Dermis microvascular lymphatic vessel endothelial cell (primary cell): ENCODE measurements around the gene JAK3. TPM values are rescaled to one million over a fixed set of nuclear protein-coding genes. Genes with fewer than 3 reads are reported as not detected.
"Not testable (repeated sequence)": the region's sequence is repeated elsewhere in the genome, so short reads cannot be mapped to it uniquely, and the experiment has no call there.

ENCODE experiments used
- DNase-seq, 2 donors: peaks; one replicate each; pipeline versions ENCODE4 v3.0.0 to v3.0.0-alpha.2; 2010; ENCODE audit warnings: low read depth in 2 of 2
- total RNA-seq: library from RNA; depleted of rRNA; stranded (reverse); fragments of >200 nt; gene quantifications from 2 replicates; pipeline ENCODE4 v1.2.1, GENCODE V29; 2014

The JAK3 gene
- 1.7 and 2.4 TPM in 2 replicates for total RNA-seq

GRCh38 chr19:17847538-17848366 lies at the start of gene JAK3:
Gene JAK3, minus strand, starts transcription at chr19:17847982. Its CDS starts 3,565 bp downstream, at chr19:17844417.
- DNase-seq, result peak in 1 of 2 donors; percentile 64

DNA sequence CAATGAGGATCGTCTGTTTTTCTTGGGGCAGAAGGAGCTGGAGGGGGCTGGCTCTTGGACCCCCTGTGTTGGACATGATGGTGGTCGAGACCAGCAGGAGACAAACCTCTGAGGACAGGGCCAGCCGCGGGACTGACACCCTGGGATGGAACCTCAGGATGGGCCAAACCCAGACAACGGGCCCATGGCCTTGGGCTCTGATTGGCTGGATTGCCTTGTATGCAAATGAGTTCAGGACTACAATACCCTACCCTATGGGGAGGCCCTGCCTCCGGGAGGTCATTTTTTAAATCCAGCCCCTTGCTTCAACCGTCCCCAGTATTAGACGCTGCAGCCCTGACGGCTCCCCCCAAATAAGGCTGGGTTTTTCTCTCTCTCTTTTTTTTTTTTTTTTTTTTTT lies 46.0 kb upstream of the JAK3 start:
- DNase-seq, result no peak

DNA sequence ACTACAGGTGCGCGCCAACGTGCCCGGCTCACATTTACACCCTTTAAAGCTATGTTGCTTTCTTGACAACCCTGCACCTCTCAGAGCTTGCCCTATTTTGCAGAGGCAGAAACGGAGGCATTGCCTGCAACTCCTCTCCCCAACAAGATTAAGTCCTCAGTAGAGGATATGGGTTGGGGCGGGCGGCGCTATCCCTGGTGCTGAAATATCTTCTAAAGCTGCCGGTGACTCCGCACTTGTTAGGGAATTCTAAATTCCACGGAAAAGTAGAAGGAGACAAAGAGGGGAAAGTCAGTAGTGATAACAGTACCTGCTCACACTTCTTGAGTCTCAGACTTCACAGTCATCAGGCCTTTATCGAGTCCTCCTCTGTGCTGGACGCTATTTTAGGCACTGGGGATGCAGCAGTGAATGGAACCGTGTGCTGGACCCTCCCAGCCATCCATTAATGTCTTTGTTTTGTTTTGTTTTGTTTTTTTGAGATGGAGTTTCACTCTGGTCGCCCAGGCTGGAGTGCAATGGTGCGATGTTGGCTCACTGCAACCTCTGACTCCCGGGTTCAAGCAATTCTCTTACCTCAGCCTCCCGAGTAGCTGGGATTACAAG lies 41.9 kb upstream of the JAK3 start:
- peak; percentile 10 to 62 for DNase-seq

DNA sequence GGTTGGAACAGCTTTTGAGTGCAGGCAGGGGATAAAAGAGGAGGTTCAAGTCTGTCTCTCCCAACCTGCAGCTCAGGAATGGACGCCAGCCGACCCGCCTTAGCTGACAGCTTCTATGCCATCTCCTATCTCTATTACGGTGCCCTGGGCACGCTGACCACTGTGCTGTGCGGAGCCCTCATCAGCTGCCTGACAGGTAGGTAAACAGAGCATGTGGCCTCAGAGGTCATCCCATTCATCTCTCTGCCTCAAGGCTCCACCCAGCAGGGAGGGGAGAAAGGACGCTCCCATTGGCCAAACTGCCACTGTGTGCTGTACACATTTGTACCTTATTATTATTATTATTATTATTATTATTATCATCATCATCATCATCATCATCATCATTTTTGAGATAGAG lies 40.5 kb upstream of the JAK3 start:
- DNase-seq, result no peak

DNA sequence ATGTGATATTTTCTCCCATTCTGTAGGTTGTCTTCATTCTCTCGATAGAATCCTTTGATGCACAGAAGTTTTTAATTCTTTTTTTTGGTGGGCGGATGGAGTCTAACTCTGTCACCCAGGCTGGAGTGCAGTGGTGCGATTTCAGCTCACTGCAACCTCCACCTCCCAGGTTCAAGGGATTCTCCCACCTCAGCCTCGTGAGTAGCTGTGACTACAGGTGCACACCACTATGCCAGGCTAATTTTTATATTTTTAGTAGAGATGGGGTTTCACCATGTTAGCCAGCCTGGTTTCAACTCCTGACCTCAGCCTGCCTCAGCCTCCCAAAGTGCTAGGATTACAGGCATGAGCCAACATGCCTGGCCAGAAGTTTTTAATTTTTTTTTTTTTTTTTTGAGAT lies 39.4 kb upstream of the JAK3 start:
- not testable (repeated sequence) for DNase-seq

GRCh38 chr19:17886515-17886914 lies 38.7 kb upstream of the JAK3 start:
- DNase-seq, result no peak

- DNase-seq, result no peak
These were observed 36.0 kb upstream of the JAK3 start for GRCh38 chr19:17883627-17884410.

DNA sequence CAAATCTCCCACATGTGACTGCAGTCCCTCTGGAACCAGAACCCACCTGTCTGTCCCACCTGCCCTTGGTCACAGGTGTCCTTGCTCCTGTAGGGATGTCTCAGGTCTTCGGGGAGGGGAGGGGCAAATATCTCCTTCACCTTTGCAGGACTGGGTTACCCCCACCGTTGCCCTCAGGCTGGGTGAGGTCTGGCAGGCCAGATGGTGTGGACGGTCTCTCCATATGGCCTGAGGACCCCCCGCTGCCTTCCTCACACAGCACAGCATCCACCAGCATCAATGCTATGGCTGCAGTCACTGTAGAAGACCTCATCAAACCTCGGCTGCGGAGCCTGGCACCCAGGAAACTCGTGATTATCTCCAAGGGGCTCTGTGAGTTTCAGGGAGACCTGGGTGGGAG lies 33.9 kb upstream of the JAK3 start:
- DNase-seq, result no peak

- no peak for DNase-seq
These were observed 31.7 kb upstream of the JAK3 start for GRCh38 chr19:17879466-17879865.

DNA sequence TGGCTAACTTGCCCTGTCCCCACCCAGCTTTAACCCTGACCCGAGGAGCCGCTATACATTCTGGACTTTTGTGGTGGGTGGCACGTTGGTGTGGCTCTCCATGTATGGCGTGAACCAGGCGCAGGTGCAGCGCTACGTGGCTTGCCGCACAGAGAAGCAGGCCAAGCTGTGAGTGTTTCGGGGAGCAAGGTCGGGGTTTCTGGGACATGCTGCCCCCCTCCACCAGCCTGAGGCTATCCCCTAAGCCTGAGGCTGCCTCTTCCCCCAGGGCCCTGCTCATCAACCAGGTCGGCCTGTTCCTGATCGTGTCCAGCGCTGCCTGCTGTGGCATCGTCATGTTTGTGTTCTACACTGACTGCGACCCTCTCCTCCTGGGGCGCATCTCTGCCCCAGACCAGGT lies 29.9 kb upstream of the JAK3 start:
- DNase-seq, result no peak

- no peak for DNase-seq
These were observed 27.0 kb upstream of the JAK3 start for GRCh38 chr19:17874758-17875135.

DNA sequence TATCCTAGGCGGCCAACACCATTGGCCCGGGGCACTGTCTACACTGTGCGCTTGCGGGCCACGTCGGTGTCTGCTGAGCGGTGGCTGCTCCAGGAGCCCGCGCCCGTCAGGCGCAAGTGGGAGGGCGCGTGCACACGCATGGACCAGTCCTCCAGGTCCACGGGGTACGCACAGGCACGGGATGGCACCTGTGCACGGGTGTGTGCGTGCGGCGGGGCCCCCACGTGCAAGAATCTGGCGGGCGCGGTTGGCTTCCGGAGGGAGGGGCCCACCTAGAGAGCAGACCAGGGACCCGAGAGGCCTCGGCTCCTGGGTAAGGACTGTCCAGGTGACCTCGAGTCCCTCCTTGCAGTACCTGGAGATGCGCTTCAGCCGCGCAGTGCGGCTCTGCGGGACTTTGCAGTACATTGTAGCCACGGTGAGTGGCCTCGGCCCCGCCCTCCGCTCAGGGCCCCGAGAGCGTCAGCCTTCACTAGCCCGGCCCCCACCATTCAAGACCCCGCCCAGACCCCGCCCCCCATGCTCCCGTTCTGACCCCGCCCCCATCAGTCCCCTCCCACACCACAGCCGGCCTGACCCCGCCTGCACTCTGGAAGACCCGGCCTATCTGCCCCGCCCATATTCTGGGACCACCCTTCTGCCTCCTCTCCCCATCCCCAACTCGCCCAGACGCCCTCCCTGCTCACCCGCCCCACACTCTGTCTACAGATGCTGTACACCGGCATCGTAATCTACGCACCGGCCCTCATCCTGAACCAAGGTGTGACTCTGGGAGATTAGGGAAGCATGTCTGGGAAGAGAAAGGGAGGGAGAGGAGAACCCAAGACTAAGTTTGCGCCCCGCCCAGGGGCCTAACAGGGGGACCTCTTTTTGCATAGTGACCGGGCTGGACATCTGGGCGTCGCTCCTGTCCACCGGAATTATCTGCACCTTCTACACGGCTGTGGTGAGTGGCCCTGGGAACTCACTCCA lies 26.3 kb upstream of the JAK3 start:
- DNase-seq, result peak in 1 of 2 donors; percentile 32

DNA sequence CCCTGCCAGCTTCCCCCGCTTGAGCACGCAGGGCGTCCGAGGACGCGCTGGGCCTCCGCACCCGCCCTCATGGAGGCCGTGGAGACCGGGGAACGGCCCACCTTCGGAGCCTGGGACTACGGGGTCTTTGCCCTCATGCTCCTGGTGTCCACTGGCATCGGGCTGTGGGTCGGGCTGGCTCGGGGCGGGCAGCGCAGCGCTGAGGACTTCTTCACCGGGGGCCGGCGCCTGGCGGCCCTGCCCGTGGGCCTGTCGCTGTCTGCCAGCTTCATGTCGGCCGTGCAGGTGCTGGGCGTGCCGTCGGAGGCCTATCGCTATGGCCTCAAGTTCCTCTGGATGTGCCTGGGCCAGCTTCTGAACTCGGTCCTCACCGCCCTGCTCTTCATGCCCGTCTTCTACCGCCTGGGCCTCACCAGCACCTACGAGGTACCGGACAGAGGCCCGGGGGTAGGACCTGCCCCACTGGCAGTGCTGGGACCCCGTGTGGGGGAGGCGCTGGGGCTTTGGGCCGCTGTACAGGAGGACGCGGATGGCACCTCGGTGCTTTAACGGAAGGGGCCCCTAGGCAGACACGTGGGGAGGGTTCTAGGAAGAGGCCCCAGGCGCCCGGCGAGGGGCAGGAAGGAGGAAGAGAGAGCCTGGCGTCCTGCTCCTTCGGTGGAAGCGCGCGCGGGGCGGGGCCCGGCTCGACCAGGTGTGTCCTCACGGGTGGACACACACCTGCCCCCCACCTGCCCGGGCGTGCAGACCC lies 24.6 kb upstream of the JAK3 start:
- no peak for DNase-seq

- no peak for DNase-seq
These were observed 24.1 kb upstream of the JAK3 start, which contains the start of gene SLC5A5 for GRCh38 chr19:17871878-17872250. Gene SLC5A5, plus strand, starts transcription at chr19:17871945. Its CDS starts 375 bp downstream, at chr19:17872320.

DNA sequence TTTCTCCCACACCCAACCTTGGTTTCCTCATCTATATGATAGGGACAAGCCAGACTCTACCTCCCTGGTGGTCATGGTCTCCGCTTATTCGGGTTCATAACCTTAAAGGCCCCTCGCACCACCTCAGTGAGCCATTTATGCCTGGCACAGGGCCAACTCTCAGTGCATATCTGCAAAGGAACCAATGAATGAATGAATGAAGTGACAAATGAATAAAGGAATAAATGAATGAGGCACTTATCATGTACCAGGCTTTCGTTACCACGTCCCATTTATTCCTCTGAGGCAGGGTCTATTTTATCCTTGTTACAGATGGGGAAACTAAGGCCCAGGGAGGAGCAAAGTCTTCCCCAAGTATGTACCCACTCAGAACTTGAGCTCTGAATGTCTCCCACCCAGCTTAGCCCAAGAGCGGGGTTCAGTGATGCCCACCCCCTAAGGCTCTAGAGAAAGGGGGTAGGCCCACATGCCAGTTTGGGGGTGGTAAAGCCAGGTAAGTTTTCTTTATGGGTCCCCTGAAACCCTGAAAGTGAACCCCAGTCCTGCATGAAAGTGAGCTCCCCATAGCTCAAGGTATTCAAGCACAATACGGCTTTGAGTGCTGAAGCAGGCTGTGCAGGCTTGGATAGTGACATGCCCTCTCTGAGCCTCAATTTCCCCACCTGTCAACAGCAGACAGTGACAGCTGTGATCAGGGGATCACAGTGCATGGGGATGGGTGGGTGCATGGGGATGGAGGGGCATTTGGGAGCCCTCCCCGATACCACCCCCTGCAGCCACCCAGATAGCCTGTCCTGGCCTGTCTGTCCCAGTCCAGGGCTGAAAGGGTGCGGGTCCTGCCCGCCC lies 23.5 kb upstream of the JAK3 start:
- no peak for DNase-seq

DNA sequence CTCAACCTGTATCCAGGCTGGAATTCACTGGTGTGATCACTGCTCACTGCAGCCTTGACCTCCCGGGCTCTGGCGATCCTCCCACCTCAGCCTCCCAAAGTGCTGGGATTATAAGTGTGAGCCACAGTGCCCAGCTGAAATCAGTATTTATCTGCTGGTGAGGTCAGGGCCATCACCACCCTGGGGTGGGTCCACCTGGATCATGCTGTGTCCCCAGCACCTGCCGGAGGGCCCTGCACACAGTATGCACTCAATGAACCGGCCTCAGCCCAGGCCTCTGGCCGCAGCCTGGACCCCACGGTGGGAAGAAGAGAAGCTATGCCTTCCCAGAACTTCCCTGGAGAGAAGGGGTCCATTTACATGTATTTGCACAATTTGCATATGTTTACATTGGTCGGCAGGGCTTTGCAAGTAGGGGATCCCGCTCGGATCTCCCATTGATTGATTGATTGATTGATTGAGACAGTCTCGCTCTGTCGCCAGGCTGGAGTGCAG lies 21.4 kb upstream of the JAK3 start:
- DNase-seq, result no peak

- no peak for DNase-seq
These were observed 20.9 kb upstream of the JAK3 start for GRCh38 chr19:17868669-17869068.

GRCh38 chr19:17866964-17867486 lies 19.2 kb upstream of the JAK3 start:
- DNase-seq, result no peak
